Memory B cell (primary cell): ENCODE results near the gene FYN.

Experiments
- ATAC-seq: fragments of 150-1000 bp; cut with Tn5 transposase; 2 replicates; pipeline ENCODE4 v1.10.0; 2021; ENCODE audit warnings: low read depth, mild to moderate bottlenecking, moderate library complexity
- DNase-seq, 2 donors: peaks; one replicate each; pipeline ENCODE4 v3.0.0; 2022; ENCODE audit warnings: low spot score in 2 of 2
- H3K27ac Mint-ChIP-seq: one replicate; pipeline ENCODE4 v1.8.0; 2022; ENCODE audit warnings: mild to moderate bottlenecking, moderate library complexity, mixed read lengths
- H3K27me3 Mint-ChIP-seq: one replicate; pipeline ENCODE4 v1.8.0; 2022; ENCODE audit warnings: mixed read lengths
- H3K36me3 Mint-ChIP-seq: one replicate; pipeline ENCODE4 v1.8.0; 2022; ENCODE audit warnings: mild to moderate bottlenecking, mixed read lengths
- H3K4me1 Mint-ChIP-seq: one replicate; pipeline ENCODE4 v1.8.0; 2022; ENCODE audit warnings: mixed read lengths
- H3K4me3 Mint-ChIP-seq: one replicate; pipeline ENCODE4 v1.8.0; 2022; ENCODE audit warnings: mild to moderate bottlenecking, moderate library complexity, mixed read lengths
- H3K9me3 Mint-ChIP-seq: one replicate; pipeline ENCODE4 v1.8.0; 2022; ENCODE audit warnings: mixed read lengths

The FYN gene

DNA sequence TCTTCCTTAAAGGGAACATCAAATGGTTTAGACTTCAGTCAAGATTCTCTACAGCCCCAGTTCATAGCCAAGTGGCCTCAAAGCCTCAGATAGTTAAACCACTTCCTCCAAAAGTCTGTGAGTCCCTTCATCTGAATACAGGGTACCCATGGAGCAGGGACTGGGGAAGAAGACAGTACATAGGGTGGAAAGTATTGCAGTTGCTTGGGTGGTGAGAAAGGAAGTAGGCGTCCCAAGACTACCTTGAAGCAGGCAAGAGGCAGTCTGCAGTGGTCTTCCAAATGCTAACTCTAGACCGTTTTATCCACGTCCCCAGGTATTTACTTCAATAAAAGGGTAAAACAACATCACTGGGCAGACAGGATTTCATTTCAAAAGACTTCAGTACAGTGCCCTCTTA lies 2.0 kb downstream of the FYN start:
- no peak for ATAC-seq
- no peaks in the 10 kb centered on the region for H3K36me3 Mint-ChIP-seq

DNA sequence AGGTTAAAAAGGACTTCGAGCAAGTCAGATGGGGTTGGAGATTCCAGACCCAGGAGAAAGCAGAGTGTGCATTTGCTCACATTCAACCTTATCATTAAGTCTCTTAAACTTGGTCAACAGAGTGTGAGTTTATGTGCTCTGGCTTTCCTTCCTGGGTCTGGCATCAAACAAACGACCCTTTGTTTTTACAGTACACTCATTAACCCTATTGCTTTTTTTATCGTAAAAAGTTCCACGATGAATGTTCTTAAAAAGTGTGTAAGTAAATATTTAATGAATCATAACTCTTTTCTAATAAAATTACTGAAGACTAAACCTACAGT lies 2.5 kb downstream of the FYN start:
- Mint-ChIP-seq H3K4me3 (no peak overlapping the region), H3K36me3 (no peaks in the 10 kb centered on the region), H3K27me3 (no peaks in the 10 kb centered on the region), H3K4me1 (peaks cover 32% of the 10 kb centered on the region), H3K9me3 (no peaks in the 10 kb centered on the region), H3K27ac (peak overlapping the region; percentile 66)
- DNase-seq (no peak), ATAC-seq (no peak)

More for the DNA sequence above, 2.0 kb downstream of the FYN start:
- Mint-ChIP-seq H3K27ac (peak overlapping the region; percentile 91), H3K9me3 (no peaks in the 10 kb centered on the region), H3K27me3 (no peaks in the 10 kb centered on the region), H3K4me3 (peak overlapping the region; percentile 91), H3K4me1 (peaks cover 30% of the 10 kb centered on the region)
- no peak for DNase-seq

DNA sequence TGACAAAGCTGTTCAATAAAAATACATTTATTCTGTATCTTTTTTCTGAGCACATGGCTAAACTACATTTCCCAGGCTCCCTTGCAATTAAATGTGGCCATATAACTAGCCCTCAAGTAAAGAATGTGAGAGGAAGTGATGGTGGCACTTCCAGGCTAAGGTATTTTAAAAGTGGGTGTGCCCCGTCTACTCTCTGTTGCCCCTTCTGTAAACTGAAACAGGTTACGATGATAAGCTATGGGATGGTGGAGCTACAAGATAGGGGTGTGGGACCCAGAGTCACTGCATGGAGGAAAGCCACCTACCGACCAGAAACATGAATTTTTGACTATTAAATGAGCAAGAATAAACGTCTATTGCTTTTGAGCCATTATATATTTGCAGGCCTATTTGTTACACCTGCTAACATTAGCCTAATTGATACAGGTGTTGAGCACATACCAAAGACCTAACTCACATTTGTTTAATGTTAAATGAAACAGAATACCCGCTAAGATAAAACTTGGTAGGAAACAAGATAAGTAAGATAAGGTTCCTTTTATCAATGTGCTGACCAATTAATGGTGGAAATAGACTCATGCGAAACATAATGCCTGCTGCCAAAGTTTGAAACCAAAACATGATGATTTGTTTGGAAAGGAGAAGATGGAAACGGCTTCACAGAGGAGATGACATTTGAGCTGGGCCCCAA lies 3.1 kb downstream of the FYN start:
- peak overlapping the region; percentile 66 for H3K27ac Mint-ChIP-seq
- DNase-seq (no peak), ATAC-seq (peak; percentile 3)
- no peaks in the 10 kb centered on the region for H3K27me3 Mint-ChIP-seq
- H3K4me3 Mint-ChIP-seq = peak overlapping the region; percentile 61
- no peaks in the 10 kb centered on the region for H3K9me3 Mint-ChIP-seq
- H3K36me3 Mint-ChIP-seq = no peaks in the 10 kb centered on the region
- H3K4me1 Mint-ChIP-seq = peaks cover 32% of the 10 kb centered on the region

DNA sequence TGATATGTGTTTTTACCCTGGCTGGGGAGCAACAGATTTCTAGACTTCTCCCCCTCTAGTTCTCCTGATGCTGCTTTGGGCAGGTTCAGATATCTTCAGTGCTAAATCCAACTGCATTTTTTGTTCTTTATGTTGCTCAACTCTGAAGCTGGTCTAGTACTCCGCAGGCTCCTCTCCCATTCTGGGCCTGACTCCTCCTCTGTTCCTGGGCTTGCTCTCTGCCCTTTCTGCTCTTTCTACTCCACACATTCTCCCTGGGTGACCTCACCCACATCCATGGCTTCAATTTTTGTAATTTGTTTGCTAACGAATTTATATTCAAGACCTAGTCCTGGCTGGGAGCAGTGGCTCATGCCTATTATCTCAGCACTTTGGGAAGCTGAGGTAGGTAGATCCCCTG lies 6.4 kb downstream of the FYN start:
- Mint-ChIP-seq H3K27ac (no peak overlapping the region), H3K27me3 (no peaks in the 10 kb centered on the region), H3K4me1 (peaks cover 25% of the 10 kb centered on the region), H3K4me3 (no peak overlapping the region), H3K9me3 (no peaks in the 10 kb centered on the region), H3K36me3 (peaks cover 2% of the 10 kb centered on the region)
- ATAC-seq (no peak), DNase-seq (no peak)

DNA sequence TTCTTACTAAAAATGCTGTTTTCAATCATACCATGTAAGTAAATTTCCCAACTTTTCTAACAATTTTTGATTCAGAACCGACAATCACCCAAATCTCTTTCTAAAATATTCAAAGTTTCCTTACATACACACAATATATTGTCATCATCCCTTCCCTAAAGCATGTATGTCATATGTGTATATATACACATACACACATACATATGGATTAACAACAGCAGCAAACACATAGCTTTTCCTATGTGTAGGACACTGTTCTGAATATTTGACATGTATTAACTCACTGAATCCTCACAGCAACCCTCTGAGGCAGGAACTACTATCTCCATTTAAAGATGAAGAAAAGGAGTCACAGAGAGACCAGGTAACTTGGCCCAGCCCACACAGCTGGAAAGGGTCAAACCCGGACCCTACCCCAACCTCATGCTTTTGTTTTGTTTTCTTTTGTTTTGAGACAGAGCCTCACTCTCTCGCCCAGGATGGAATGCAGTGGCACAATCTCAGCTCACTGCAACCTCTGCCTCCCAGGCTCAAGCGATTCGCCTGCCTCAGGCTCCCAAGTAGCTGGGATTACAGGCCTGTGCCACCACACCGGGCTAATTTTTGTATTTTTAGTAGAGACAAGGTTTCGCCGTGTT lies 7.2 kb downstream of the FYN start:
- peaks cover 24% of the 10 kb centered on the region for H3K4me1 Mint-ChIP-seq
- no peaks in the 10 kb centered on the region for H3K9me3 Mint-ChIP-seq
- H3K27me3 Mint-ChIP-seq = no peaks in the 10 kb centered on the region
- ATAC-seq (no peak), DNase-seq (no peak)
- no peak overlapping the region for H3K4me3 Mint-ChIP-seq
- no peak overlapping the region for H3K27ac Mint-ChIP-seq
- H3K36me3 Mint-ChIP-seq = peaks cover 4% of the 10 kb centered on the region

DNA sequence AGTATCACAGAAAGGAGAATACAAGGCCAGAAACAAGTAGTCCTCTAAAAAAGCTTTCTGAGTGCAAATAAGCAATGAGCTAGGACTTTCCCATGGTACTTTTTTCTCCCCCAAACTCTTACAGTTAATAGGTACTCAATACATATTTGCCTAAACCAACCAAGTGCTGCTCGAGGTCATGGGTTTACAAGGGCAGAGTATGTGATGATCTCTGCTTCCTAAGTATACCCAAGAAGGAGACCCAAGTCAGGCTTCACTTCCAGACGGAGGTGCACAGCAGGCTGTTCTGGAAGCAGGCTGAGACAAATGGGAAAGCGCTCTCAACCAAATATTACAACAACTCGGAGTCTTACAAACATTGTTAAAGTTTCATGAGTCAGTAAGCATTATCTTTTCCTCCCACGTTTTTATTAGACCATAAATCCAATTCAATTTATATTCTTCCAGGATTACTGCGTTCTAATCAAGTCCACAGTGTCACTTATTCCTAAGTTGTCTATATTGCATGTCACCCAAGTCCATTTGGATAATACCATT lies 8.1 kb downstream of the FYN start:
- peaks cover 23% of the 10 kb centered on the region for H3K4me1 Mint-ChIP-seq
- ATAC-seq = no peak
- no peak for DNase-seq
- H3K27ac Mint-ChIP-seq = no peak overlapping the region
- H3K4me3 Mint-ChIP-seq = no peak overlapping the region
- H3K36me3 Mint-ChIP-seq = peaks cover 7% of the 10 kb centered on the region
- H3K27me3 Mint-ChIP-seq = no peaks in the 10 kb centered on the region
- H3K9me3 Mint-ChIP-seq = no peaks in the 10 kb centered on the region

DNA sequence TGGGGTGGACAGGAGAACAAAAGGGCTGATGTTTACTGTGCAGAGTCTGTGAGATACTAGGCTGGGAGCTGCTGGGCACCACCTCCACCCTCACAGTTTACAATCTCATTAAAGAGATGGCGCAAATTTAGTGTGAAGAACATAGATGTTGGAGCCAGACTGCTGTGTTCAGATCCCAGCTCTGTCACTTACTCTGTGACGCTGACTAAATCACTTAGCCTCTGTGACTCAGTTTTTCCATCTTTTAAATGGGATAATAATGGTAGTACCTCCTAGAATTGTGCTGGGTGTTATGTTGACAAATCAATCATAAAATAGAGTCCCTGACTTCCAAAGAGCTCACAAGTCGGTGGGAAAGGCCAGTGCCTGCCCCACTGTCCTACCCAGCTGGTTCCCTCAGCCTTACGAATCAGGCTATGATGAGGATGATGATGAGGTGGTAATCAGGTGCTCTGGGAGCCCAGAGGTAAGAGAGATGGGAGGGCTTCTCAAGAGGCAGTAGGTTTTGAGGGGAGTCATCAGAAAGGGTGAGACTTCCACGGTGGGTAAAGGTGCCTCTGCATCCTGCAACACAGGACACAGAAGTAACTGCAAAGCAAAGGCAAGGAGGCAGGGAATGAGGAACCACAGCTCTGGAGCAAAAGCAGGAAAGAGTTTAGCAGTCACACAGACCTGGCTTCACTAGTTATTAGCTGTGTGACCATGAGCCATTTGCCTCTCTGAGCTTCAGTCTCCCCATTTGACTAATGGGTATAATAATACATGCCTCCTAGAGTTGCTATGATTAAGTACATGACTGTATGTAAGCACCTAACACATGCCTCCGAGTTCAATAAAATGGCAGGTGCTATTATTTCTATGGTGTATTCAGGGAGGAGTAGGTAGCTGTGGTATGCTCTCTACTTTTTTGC lies 8.9 kb downstream of the FYN start:
- H3K4me1 Mint-ChIP-seq = peaks cover 21% of the 10 kb centered on the region
- peaks cover 7% of the 10 kb centered on the region for H3K36me3 Mint-ChIP-seq
- no peak overlapping the region for H3K4me3 Mint-ChIP-seq
- H3K9me3 Mint-ChIP-seq = no peaks in the 10 kb centered on the region
- no peak overlapping the region for H3K27ac Mint-ChIP-seq
- DNase-seq = no peak
- ATAC-seq = no peak
- H3K27me3 Mint-ChIP-seq = no peaks in the 10 kb centered on the region

DNA sequence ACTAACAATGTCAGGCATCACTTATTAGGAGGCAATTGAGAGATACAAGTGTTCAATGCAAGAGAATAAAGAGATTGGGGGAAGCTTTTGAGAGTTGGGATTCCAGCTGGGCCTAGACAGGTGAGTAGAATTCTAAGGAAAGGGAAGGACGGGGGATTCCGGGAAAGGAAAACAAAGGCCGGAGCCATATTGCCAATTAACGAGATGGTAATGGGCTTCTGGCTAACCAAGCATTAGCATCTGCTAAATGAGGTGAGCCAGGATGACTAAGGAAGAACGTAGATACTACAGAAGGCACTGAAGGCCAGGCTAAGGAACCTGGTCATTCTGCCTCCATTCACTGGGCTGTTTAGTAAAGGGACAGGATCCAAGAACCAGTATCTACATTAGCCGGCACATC lies 10.5 kb downstream of the FYN start:
- Mint-ChIP-seq H3K4me1 (peaks cover 28% of the 10 kb centered on the region), H3K9me3 (no peaks in the 10 kb centered on the region), H3K36me3 (peaks cover 10% of the 10 kb centered on the region), H3K4me3 (no peak overlapping the region), H3K27me3 (no peaks in the 10 kb centered on the region), H3K27ac (no peak overlapping the region)
- DNase-seq = no peak
- no peak for ATAC-seq

DNA sequence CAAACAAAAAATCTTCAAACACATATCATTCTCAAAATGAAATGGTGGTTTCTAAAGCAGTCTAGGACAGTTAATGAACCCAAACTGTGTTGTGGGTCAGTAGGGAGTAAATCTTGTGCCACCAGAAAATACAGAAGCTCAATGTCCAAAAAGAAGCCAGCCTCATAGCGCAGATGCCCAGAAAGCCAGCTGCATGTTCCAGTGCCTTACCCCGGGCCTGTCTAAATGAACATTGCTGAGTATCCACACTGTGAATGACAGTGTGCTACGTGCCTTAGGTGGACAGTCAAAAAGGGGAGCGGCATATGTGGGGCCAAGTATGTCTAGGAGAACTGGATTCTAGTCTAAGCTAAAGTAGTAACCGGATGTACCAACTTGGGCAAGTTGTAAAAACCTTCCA lies 10.9 kb downstream of the FYN start:
- H3K4me3 Mint-ChIP-seq = no peak overlapping the region
- H3K27me3 Mint-ChIP-seq = no peaks in the 10 kb centered on the region
- no peak for DNase-seq
- no peaks in the 10 kb centered on the region for H3K9me3 Mint-ChIP-seq
- H3K36me3 Mint-ChIP-seq = peaks cover 10% of the 10 kb centered on the region
- no peak for ATAC-seq
- no peak overlapping the region for H3K27ac Mint-ChIP-seq
- H3K4me1 Mint-ChIP-seq = peaks cover 26% of the 10 kb centered on the region

DNA sequence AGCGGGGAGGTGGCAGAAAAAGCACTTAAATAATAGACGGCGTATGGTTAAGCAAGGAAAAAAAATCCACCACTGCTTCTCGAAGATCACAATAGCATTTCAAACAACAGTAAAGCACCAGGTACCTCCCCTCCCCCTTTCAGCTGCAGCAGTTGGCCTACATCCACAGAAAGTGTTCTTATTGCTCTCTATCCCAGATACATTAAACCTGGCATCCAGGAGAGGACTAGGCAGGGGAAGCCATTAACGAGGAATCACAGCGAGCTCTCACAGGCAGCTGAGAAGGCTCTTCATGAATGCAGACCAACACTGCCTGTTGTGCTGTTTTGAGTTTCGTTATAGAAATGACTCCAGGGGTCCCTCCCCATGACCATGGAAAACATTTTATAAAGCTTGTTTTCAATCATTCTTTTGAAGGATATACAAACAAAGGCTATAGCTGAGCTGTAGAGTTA lies 11.8 kb downstream of the FYN start:
- H3K4me3 Mint-ChIP-seq = no peak overlapping the region
- H3K9me3 Mint-ChIP-seq = no peaks in the 10 kb centered on the region
- H3K27me3 Mint-ChIP-seq = no peaks in the 10 kb centered on the region
- no peak for ATAC-seq
- H3K4me1 Mint-ChIP-seq = peaks cover 29% of the 10 kb centered on the region
- DNase-seq = no peak
- no peak overlapping the region for H3K27ac Mint-ChIP-seq
- H3K36me3 Mint-ChIP-seq = peaks cover 10% of the 10 kb centered on the region

DNA sequence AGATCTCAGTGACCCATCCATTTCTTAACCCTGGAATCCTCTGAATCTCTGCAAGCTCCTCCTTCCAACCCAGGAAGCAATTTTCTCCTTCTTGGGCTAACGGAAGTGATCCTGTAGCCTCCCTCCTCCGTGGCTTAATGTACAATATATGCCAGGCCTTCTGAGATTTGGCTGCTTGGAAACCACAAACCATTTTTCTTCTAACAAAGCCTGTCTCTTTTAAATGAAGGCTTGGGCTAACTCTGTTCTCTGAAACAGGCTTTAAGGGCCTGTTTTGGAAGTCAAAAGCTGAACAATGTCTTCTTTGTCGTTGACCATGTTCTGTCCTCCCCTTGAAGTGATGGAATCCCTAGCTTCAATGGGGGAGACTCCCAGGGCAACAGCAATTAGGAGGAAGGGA lies 14.9 kb downstream of the FYN start:
- ATAC-seq (no peak), DNase-seq (no peak)
- Mint-ChIP-seq H3K36me3 (peaks cover 8% of the 10 kb centered on the region), H3K27me3 (no peaks in the 10 kb centered on the region), H3K4me3 (no peak overlapping the region), H3K27ac (no peak overlapping the region), H3K4me1 (peaks cover 21% of the 10 kb centered on the region), H3K9me3 (no peaks in the 10 kb centered on the region)

DNA sequence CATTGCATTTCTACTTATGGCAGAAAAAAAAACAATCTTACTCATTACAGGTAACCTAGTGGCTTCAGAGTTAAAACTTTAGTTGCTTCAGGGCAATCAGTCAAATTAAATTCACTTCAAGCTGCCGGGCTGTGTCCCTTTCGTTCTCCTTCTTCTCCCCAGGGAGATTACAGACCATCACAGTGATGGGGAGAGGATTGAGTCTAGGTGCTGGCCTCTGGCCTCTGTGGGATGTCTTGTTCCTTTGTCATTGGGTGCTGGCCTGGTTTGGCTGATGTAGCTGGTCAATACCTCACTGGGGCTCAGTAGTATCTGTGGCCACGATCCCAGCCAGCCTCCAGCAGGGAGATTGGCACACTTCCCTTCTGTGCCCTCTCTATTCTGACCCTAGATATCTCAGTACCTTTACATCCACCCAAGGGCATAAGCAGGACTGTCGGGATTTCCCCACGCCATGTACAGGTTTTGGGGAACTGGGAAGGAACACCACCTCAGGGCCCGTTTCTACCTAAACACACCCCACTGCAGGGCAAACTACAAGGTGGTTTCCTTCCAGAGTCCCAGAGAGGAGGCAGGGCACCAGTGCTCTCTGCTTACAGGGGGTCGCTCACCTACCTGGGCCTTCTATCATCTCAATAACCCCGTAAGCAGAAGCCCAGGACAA lies 15.4 kb downstream of the FYN start:
- Mint-ChIP-seq H3K27ac (no peak overlapping the region), H3K4me1 (peaks cover 26% of the 10 kb centered on the region), H3K27me3 (no peaks in the 10 kb centered on the region), H3K9me3 (no peaks in the 10 kb centered on the region), H3K4me3 (no peak overlapping the region), H3K36me3 (peaks cover 10% of the 10 kb centered on the region)
- no peak for DNase-seq
- peak; percentile 22 for ATAC-seq

DNA sequence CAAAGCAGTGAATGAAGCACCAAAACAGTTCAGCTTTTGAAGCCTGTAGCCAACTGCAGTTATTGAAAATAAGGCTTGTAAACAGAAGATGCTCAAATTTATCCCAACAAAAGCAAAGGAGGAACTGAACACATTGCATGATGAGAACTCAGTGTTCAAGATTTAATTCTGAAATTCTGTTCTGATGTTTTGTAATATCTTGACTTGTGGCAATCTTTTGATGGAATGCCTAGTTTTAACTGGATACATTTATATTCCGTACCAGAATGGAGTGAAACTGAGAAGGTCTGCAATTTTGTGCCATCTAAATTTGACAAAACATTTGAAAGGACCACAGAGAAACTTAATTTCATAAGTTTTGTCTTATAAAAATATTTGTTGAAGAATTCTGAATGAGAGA lies 17.5 kb downstream of the FYN start:
- DNase-seq (no peak), ATAC-seq (no peak)
- H3K4me3 Mint-ChIP-seq = no peak overlapping the region
- H3K27me3 Mint-ChIP-seq = no peaks in the 10 kb centered on the region
- H3K36me3 Mint-ChIP-seq = peaks cover 8% of the 10 kb centered on the region
- H3K9me3 Mint-ChIP-seq = no peaks in the 10 kb centered on the region
- H3K27ac Mint-ChIP-seq = no peak overlapping the region
- peaks cover 34% of the 10 kb centered on the region for H3K4me1 Mint-ChIP-seq

DNA sequence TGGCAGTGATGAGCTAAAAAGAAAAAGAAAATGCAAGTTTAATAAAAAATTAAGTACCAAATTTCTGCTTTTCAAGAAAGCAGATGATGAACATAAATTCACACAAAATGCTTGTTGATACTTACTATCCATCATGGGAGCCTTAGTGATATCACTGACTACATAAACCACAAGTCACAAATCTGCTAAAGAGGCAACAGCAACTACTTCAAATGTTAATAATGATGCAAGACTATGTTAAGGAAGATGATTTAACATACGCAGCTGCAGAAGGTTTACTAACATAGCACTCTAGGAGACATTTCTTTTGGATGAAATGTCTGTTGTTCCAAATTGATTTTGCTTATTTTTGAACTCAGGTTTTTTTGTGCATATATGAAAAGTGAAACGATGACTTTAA lies 18.6 kb downstream of the FYN start:
- H3K27me3 Mint-ChIP-seq = no peaks in the 10 kb centered on the region
- no peaks in the 10 kb centered on the region for H3K9me3 Mint-ChIP-seq
- ATAC-seq (no peak), DNase-seq (no peak)
- H3K27ac Mint-ChIP-seq = no peak overlapping the region
- peaks cover 42% of the 10 kb centered on the region for H3K4me1 Mint-ChIP-seq
- no peak overlapping the region for H3K4me3 Mint-ChIP-seq
- H3K36me3 Mint-ChIP-seq = peaks cover 6% of the 10 kb centered on the region
